Stimulated activated CD8-positive, alpha-beta memory T cell treated with anti-CD3 and anti-CD28 coated beads, Interleukin-15, amount 100 ng/mL, for 24 hours (primary cell): ENCODE results near the gene RBFOX2.
"Not testable (repeated sequence)": the region's sequence is repeated elsewhere in the genome, so short reads cannot be mapped to it uniquely, and the experiment has no call there.

Experiments used
- DNase-seq: peaks from one replicate; pipeline ENCODE4 v3.0.0-alpha.2; 2020; ENCODE audit warnings: low read depth

The RBFOX2 gene

GRCh38 chr22:35733791-35734516 lies 294.7 kb downstream of the RBFOX2 start:
- no peak for DNase-seq

GRCh38 chr22:35733036-35733435 lies 295.6 kb downstream of the RBFOX2 start:
- DNase-seq, result no peak

- no peak for DNase-seq
Measured at GRCh38 chr22:35732116-35732515, 296.5 kb downstream of the RBFOX2 start.

DNA sequence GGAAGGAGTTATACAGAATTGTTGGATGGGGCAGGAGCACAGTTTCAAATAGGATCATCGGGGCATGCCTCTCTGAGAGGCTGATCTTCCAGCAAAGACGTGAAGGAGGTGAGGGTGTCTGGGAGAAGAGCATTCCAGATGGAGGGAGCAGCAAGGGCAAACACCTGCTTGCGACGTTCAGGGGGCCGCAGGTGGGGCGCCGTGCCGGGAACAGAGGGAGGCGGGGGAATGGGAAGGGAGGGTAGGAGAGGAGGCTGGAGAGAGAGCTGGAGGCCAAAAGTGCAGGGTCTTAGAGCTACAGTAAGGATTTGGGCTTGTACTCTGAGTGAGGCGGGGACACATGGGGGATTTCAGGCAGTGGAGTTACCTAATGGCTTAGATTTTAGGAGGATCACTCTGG lies 297.3 kb downstream of the RBFOX2 start:
- no peak for DNase-seq

DNA sequence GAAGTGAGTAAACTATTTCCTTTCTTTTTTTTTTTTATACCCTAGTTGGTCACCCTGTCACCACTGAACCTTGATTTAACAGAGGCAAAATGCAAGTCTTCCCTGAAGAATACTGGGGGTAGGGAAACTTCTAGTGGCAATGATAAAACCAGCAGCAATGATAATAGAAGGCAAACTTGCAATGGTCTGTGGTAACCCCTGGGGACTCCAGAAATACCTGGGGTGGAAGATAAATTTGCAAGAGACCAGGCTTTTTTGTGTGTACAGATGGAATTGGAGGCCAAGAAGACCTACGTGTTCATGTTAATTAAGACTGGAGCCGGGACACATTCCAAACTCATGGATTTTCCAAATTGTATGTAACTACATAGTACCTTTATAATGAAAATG lies 299.3 kb downstream of the RBFOX2 start:
- no peak for DNase-seq

GRCh38 chr22:35728639-35729308 lies 299.9 kb downstream of the RBFOX2 start:
- no peak for DNase-seq

DNA sequence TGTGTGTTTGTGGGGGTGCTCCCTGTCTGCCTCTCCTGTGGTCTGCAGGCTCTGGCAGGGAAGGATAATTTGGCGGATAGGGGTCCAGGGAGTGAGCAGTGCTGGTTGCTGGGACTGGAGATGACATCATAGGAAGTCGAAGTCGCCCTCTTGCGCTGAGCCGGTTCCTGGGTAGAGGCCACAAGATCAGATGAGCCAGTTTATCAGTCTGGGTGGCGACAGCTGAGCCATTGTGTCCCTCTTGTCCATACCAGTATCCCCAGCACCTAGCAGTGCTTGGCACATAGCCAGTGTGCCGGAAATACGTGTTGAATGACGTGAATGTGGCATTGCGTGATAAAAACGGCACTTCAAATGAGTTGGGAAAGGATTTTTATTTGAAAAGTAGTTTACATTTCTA lies 301.2 kb downstream of the RBFOX2 start:
- no peak for DNase-seq

- DNase-seq, result no peak
Measured at GRCh38 chr22:35726933-35727332, 301.7 kb downstream of the RBFOX2 start.

DNA sequence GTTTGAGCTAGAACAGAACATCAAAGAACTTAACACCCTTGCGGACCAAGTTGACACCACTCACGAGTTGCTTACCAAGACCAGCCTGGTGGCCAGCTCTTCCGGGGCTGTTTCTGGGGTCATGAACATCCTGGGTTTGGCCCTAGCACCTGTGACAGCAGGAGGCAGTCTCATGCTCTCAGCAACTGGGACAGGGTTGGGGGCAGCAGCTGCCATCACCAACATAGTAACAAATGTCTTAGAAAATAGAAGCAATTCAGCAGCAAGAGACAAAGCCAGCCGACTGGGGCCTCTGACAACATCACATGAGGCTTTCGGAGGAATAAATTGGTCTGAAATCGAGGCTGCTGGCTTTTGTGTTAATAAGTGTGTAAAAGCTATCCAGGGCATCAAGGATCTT lies 302.2 kb downstream of the RBFOX2 start:
- no peak for DNase-seq

DNA sequence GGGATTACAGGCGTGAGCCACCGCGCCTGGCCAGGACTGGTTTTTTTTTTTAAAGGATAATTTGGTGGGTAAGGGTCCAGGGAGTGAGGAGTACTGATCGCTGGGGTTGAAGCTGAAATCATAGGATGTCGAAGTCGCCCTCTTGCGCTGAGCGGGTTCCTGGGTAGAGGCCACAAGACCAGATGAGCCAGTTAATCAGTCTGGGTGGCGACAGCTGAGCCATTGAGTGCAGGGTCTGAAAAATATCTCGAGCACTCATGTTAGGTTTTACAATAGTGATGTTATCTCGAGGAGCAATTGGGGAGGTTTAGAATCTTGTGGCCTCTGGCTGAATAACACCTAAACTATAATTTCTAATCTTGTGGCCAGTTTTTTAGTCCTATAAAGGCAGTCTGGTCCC lies 303.1 kb downstream of the RBFOX2 start:
- DNase-seq, result no peak

GRCh38 chr22:35721960-35722359 lies 306.7 kb downstream of the RBFOX2 start:
- no peak for DNase-seq

- DNase-seq, result no peak
Measured at GRCh38 chr22:35719212-35719875, 309.3 kb downstream of the RBFOX2 start.

GRCh38 chr22:35717572-35717971 lies 311.1 kb downstream of the RBFOX2 start, which contains the start of gene APOL5:
Gene APOL5, plus strand, starts transcription at chr22:35717872. Its CDS starts 0 bp downstream, at chr22:35717872.
- DNase-seq, result no peak

DNA sequence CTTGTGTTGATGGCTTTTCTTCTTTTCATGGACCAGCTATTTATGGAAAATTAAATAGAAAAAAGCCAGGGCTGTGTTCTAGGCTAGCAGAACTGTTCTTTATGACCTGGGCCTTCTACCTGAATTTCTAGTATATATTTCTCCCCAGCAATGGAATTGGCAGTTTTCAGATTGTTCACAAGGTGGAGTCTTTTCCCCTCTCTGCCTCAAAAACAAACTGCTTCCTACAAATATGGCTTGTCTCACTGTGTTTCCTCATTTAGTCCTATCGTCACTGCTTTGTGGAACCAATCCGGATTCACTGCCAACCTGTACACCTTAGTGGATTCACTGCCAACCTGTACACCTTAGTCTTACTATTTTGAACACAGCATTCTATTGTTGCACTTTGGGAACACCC lies 316.0 kb downstream of the RBFOX2 start:
- DNase-seq, result no peak

DNA sequence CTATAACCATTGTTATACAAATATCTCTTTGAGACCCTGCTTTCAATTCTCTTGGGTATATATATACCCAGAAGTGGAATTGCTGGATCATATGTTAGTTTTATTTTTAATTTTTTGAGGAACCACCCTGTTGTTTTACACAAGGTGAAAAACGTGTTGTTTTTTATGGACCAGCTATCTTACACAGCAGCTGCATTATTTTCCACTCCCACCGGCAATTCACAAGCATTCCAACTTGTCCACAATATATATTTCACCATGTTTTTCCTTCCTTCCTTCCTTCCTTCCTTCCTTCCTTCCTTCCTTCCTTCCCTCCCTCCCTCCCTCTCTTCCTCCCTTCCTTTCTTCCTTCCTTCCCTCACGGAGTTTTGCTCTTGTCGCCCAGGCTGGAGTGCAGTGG lies 317.3 kb downstream of the RBFOX2 start:
- no peak for DNase-seq

DNA sequence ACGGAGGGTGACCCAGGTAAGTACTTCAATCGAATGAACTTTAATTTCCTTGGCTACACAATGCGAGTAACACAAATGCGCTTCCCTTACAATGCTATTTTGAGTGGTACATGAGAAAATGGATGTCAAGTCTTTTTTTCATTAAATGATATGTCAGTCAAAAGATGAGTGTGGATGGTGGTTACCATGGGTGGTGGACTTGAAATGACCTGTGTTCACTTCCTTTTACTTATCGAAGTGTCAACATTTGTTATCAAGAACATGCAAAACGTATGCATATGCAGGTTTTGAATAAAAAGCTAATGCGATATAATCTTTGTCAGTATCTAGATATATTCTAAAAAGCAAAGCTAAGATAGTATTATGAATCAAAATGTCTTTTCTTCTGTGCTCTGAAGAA lies 319.7 kb downstream of the RBFOX2 start:
- no peak for DNase-seq

DNA sequence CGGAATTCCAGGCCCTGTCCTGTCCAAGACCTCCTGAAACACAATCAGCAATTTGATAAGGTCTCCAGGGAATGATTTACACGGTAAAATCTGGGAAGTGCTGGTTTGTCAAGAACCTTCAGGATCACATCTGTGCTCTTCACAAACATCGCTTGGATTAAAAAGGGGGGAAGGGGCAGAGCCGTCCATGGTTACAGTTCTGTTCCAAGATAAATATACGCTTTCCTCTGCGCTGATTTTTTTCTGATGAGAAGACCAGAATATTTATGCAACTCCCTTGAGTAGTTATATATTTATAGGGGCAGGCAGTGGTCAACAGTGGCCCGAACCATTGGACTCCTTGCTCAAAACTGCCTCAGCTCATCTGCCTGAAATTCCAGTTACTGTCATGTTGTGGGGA lies 320.2 kb downstream of the RBFOX2 start:
- no peak for DNase-seq

GRCh38 chr22:35705141-35705540 lies 323.5 kb downstream of the RBFOX2 start:
- no peak for DNase-seq

DNA sequence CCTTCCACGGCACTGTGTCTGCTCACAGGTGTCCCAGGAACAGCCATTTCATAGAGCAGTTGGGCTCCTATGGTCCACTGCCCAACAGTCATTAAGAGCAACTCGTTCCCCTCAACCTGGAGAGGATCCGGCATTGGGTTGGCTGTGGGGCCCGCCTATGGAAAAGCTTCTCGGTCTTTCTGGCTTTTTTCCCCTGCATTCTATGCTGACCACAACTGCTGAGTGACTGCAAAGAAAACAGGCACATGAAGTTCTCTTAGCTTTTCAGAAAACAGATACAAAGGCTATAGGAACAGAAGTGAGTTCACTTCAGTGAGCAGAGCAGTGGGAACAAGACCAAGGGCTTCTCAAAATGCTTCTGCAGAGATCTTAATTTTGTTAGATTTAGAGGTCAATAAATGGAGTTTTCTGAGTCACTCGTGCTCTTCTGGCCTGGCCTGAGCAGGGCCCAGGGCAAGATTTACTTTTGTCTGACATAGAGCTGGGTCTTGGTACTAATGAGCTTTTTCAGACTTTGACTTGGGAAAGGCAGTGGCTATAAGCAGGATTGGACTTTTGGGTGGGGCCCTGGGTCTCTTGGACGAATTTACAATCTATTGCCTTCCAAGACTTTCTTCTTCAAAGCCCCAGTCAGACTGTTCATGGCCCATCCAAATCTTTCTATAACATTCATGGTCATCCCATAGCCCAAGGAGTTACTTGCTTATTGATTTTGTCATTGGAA lies 324.6 kb downstream of the RBFOX2 start:
- DNase-seq, result no peak

- not testable (repeated sequence) for DNase-seq
Measured at GRCh38 chr22:35699852-35700251, 328.8 kb downstream of the RBFOX2 start.

- no peak for DNase-seq
Measured at GRCh38 chr22:35697142-35697541, 331.5 kb downstream of the RBFOX2 start.

GRCh38 chr22:35695202-35695601 lies 333.4 kb downstream of the RBFOX2 start:
- DNase-seq, result no peak

GRCh38 chr22:35690001-35690400 lies 338.6 kb downstream of the RBFOX2 start:
- DNase-seq, result no peak
